Urinary bladder (tissue), 4 donors: Measurements from ENCODE around the gene ATP8A2. TPM values are rescaled to one million over a fixed set of nuclear protein-coding genes. Genes with fewer than 3 reads are reported as not detected.

ENCODE experiments used
- DNase-seq: peaks from one replicate; pipeline ENCODE4 v3.0.0-alpha.2; 2015; ENCODE audit errors: extremely low spot score
- H3K27ac ChIP-seq: one replicate; pipeline ENCODE4 v1.5.1; 2013; ENCODE audit warnings: low read depth, mild to moderate bottlenecking, moderate library complexity
- H3K36me3 ChIP-seq: one replicate; pipeline ENCODE4 v1.6.1; 2013; ENCODE audit warnings: mild to moderate bottlenecking, moderate library complexity; ENCODE audit not compliant: insufficient read depth
- H3K4me1 ChIP-seq: one replicate; pipeline ENCODE4 v1.6.1; 2013; ENCODE audit warnings: mild to moderate bottlenecking, moderate library complexity; ENCODE audit not compliant: insufficient read depth
- H3K4me3 ChIP-seq: one replicate; pipeline ENCODE4 v1.5.1; 2013; ENCODE audit warnings: low read depth, low read length
- WGBS: extraction: QIAGEN DNeasy Blood & Tissue Kit; methylation state at CpG from one replicate; pipeline ENCODE4 v1.1.7; 2013; 5-methylcytosine and 5-hydroxymethylcytosine counted together
- polyA plus RNA-seq: library from polyadenylated mRNA; stranded (reverse); fragments of 200-250 nt; gene quantifications from one replicate; pipeline ENCODE4 v1.2.3, GENCODE V29; 2013
- total RNA-seq: library from RNA; depleted of rRNA; stranded (reverse); fragments of >200 nt; gene quantifications from one replicate; pipeline ENCODE4 v1.2.3, GENCODE V29; 2014
- donor health status: healthy with polysubstance abuse.
- donor health status: healthy.

ATP8A2 gene
- total and polyA plus RNA-seq, 2 donors: 1.4 to 1.5 TPM

GRCh38 chr13:25733696-25734435, 362.1 kb downstream of the ATP8A2 start:
- no peaks in the 10 kb centered on the region for H3K4me1 ChIP-seq
- 63% methylated on average over 3 of the region's 3 CpGs for WGBS
- no peak for DNase-seq
- H3K4me3 ChIP-seq: no peak overlapping the region
- H3K36me3 ChIP-seq: no peaks in the 10 kb centered on the region
- no peak overlapping the region for H3K27ac ChIP-seq

GRCh38 chr13:25738342-25739196, 366.8 kb downstream of the ATP8A2 start:
- WGBS: 56% methylated on average over 4 of the region's 4 CpGs
- Histone ChIP-seq H3K4me1 (no peaks in the 10 kb centered on the region), H3K36me3 (no peaks in the 10 kb centered on the region), H3K4me3 (no peak overlapping the region), H3K27ac (no peak overlapping the region)
- DNase-seq: no peak

DNA sequence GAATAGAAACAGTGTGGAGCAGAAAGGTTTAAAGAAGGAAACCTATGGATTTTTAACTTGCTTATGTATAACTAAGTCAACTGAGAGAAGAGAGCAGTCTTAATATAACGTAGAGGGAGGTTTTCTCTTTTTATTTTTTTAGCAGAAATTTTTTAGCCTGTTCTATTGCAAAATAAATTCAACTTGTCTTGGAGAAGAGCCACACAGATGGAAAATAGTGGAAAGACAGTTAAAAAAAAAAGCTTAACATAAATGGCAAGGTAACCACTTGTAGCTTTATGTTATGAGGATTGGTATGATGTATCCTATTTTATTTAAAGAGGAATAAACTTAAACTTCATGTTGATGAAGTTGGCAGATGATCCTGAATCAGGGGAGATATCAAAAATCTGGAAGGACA, 367.6 kb downstream of the ATP8A2 start:
- Histone ChIP-seq H3K36me3 (no peaks in the 10 kb centered on the region), H3K4me3 (no peak overlapping the region), H3K27ac (no peak overlapping the region), H3K4me1 (no peaks in the 10 kb centered on the region)
- 41% methylated on average over 1 of the region's 1 CpG for WGBS
- no peak for DNase-seq

GRCh38 chr13:25741796-25742195, 370.0 kb downstream of the ATP8A2 start:
- Histone ChIP-seq H3K4me3 (no peak overlapping the region), H3K27ac (no peak overlapping the region), H3K36me3 (no peaks in the 10 kb centered on the region), H3K4me1 (no peaks in the 10 kb centered on the region)
- no peak for DNase-seq
- 93% methylated on average over 5 of the region's 5 CpGs for WGBS

DNA sequence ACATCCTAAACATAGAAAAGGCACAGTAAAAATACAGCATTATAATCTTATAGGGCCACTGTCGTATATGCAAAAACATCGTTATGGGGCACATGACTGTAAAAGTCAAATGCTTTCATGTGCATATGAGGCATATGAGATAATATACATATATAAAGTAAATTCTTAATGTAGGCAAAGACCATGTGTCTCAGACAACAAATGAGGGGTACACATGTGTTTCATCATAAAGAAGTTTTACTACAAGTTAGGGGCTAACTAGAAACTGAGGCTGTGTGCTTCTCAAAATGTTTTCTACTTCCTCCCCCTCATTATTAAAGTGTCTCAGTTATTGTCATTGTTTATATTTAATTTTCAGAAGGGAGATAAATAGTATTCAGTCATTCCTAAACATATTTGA, 370.4 kb downstream of the ATP8A2 start:
- Histone ChIP-seq H3K4me3 (no peak overlapping the region), H3K4me1 (no peaks in the 10 kb centered on the region), H3K27ac (no peak overlapping the region), H3K36me3 (no peaks in the 10 kb centered on the region)
- WGBS: 93% methylated on average over 2 of the region's 2 CpGs
- no peak for DNase-seq

DNA sequence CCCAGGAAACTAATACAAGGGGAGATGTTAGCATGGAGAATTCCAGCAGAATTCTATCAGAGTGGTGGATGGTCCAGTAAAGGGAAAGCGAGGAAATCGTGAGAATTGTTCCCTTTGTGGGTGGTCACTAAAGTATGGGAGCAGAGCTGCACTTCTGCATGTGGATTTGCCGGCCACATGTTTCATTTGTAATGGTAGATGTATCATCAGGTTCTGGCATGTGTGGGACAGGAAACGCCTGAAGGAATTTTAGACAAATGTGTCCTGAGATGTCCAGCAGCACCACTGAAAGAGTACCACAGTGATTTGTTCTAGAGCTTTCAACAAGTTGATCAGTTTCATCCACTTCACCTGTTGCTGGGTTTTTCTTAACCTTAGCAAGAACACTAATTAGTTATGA, 371.6 kb downstream of the ATP8A2 start:
- no peak overlapping the region for H3K27ac ChIP-seq
- DNase-seq: no peak
- 87% methylated on average over 4 of the region's 4 CpGs for WGBS
- H3K36me3 ChIP-seq: no peaks in the 10 kb centered on the region
- H3K4me1 ChIP-seq: no peaks in the 10 kb centered on the region
- no peak overlapping the region for H3K4me3 ChIP-seq

DNA sequence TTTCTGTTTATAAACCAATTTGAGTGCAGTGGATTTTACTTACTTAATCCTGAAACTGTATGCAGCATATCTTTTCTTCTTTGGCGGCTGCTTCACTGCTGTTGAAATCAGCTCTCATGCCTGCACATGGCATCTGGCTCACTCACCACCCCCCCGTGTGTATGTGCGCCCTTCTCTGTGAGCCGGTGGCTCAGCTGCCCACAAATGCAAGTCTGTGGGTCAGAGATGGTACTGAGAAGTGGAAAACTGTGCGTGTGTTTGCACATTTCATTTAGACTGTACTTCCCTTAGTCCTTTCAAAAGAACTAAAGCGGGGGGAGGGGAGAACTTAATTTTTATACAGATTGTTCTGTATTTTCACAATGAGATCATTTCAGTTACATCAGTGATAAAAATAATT, 372.4 kb downstream of the ATP8A2 start:
- Histone ChIP-seq H3K36me3 (no peaks in the 10 kb centered on the region), H3K4me1 (no peaks in the 10 kb centered on the region), H3K4me3 (no peak overlapping the region), H3K27ac (no peak overlapping the region)
- 49% methylated on average over 6 of the region's 6 CpGs for WGBS
- DNase-seq: no peak

DNA sequence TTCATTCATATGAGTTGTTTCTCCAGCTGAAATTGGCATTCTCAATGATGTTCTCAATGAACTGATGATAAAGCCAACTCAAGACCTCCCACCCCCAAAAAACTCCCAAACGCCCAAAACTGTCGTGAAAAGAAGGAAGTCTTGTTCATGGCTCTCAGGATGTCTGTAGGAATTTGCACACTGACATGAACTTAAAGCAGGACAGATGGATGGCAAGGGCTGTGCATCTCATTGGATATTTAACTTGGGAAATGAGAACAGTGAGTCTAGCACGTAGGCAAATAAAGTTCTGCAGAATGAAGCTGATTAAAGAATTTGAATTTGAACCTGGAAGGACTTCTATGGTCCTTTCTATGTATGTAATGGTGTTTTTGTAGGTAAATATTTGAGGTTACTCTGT, 374.4 kb downstream of the ATP8A2 start:
- DNase-seq: no peak
- Histone ChIP-seq H3K4me1 (no peaks in the 10 kb centered on the region), H3K27ac (no peak overlapping the region), H3K36me3 (no peaks in the 10 kb centered on the region), H3K4me3 (no peak overlapping the region)
- 78% methylated on average over 3 of the region's 3 CpGs for WGBS

DNA sequence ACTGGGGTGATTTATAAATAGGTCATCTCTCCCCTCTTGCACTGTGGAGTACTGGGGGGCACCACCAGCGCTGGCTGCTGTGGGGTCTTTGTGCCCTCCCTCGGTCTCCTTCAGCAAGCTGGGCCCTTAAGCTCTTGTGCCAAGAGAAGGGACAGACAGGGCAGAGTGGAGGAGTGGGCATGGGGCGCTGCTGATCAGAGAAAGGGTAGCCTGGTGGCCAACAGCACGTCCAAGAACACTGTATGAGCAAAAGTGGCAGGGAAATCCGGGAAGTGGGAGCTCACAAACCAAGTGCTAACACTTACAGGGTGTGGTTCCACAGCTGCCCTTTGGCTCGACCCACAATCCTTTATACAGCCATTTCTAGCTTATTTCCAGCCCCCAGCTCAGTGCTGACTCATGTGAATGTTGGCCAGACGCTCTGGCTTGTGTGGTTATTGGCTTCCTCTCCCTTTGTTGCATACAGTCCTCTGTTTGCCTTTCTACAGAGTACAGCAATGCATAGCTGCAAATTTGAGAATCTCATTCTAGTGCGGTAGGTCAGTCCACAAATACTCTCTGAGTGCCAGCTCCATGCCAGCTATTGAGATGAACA, 381.3 kb downstream of the ATP8A2 start:
- H3K4me1 ChIP-seq: peaks cover 2% of the 10 kb centered on the region
- no peak overlapping the region for H3K27ac ChIP-seq
- WGBS: 47% methylated on average over 8 of the region's 8 CpGs
- no peak for DNase-seq
- H3K4me3 ChIP-seq: no peak overlapping the region
- H3K36me3 ChIP-seq: no peaks in the 10 kb centered on the region

DNA sequence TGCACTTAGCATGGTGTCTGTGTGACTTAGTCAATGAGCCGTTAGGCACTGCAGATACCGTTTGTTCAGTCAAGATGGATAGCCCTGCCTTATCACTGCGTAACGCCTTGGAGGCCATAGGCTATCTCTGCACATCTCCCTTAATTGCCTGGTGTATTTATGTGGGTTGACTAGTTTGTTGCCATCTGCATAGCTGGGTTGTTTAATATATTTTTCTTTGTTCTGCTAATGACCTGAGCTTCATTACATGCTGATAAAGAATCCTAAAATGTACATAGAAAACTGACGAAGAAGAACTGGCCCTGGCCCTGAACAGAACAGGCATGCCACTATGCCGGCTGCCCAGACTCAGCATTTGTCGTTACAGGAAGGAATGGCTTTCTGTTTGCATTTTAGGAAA, 382.2 kb downstream of the ATP8A2 start:
- 63% methylated on average over 7 of the region's 7 CpGs for WGBS
- no peaks in the 10 kb centered on the region for H3K36me3 ChIP-seq
- H3K27ac ChIP-seq: no peak overlapping the region
- H3K4me3 ChIP-seq: no peak overlapping the region
- DNase-seq: no peak
- H3K4me1 ChIP-seq: peaks cover 2% of the 10 kb centered on the region

- Histone ChIP-seq H3K4me3 (no peak overlapping the region), H3K36me3 (no peaks in the 10 kb centered on the region), H3K4me1 (peaks cover 2% of the 10 kb centered on the region), H3K27ac (no peak overlapping the region)
- WGBS: 87% methylated on average over 5 of the region's 5 CpGs
- no peak for DNase-seq
Observed at GRCh38 chr13:25756251-25756650, 384.5 kb downstream of the ATP8A2 start.

GRCh38 chr13:25756912-25757311, 385.1 kb downstream of the ATP8A2 start:
- WGBS: 82% methylated on average over 8 of the region's 8 CpGs
- H3K36me3 ChIP-seq: no peaks in the 10 kb centered on the region
- DNase-seq: no peak
- no peak overlapping the region for H3K27ac ChIP-seq
- no peak overlapping the region for H3K4me3 ChIP-seq
- H3K4me1 ChIP-seq: peaks cover 2% of the 10 kb centered on the region

DNA sequence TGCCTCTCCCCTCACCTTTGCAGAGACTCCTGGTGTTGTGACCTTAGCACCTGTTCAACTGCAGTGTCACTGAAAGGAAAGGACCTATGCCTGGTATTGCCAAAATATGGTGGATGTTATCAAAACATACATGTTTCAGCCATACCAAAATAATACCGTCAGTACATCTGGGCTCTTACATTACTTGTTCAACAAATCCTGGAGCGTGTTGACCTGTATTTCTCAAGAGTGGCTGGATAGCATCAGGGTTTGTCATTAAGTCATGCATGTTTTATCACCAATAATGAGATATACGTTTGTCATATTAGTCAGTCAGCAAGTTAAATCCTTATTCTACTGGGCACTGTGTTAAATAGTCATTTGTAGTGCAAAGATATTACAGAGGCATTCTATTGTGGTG, 389.3 kb downstream of the ATP8A2 start:
- no peak for DNase-seq
- H3K27ac ChIP-seq: no peak overlapping the region
- H3K4me3 ChIP-seq: no peak overlapping the region
- H3K4me1 ChIP-seq: no peaks in the 10 kb centered on the region
- 80% methylated on average over 3 of the region's 3 CpGs for WGBS
- H3K36me3 ChIP-seq: no peaks in the 10 kb centered on the region

GRCh38 chr13:25762281-25762680, 390.5 kb downstream of the ATP8A2 start:
- 48% methylated on average over 2 of the region's 2 CpGs for WGBS
- DNase-seq: no peak
- no peak overlapping the region for H3K4me3 ChIP-seq

More at GRCh38 chr13:25762281-25762680, 390.5 kb downstream of the ATP8A2 start:
- Histone ChIP-seq H3K27ac (no peak overlapping the region), H3K4me1 (no peaks in the 10 kb centered on the region), H3K36me3 (no peaks in the 10 kb centered on the region)
